HG03066 (cell line): ENCODE results near the gene NPFFR1.
A peak's percentile ranks its signal among the peaks of the same experiment; 100 is the strongest.
"Not testable (repeated sequence)": the region's sequence is repeated elsewhere in the genome, so short reads cannot be mapped to it uniquely, and the experiment has no call there.

Experiments used
- ATAC-seq: cut with Tn5 transposase; IDR thresholded peaks from one replicate; pipeline ENCODE4 v1.9.1; 2021; ENCODE audit warnings: low read depth; ENCODE audit not compliant: unreplicated experiment

Gene NPFFR1

DNA sequence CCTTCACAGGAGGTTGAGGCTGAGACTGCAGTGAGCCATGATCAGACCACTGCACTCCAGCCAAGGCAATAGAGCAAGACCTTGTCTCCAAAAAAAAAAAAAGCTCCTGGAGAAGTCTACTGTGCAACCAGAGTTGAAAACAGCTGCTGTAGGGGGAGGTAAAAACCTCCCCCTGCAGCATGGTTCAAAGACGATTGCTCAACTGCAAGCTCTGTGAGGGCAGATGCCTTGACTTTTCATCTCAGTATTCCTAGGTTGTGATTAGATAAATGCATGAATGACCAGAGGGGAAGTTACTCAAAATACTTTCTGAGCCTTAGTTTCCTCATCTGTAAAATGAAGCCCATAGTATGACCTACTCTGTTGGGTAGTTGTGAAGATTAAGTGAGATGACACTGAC, 25.6 kb downstream of the NPFFR1 start:
- ATAC-seq, result no peak

DNA sequence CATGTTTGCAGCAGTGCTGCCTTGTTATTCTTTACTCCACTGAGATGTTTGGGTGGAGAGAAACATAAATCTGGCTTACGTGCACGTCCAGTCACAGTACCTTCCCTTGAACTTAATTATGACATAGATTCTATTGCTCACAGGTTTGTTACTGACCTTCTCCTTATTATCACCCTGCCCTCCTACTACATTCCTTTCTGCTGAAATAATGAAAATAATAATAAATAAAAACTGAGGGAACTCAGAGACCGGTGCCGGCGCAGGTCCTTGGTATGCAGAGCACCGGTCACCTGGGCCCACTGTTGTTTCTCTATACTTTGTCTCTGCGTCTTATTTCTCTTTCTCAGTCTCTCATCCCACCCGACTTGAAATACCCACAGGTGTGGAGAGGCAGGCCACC, 26.0 kb downstream of the NPFFR1 start:
- not testable (repeated sequence) for ATAC-seq

- no peak for ATAC-seq
These were observed 27.3 kb downstream of the NPFFR1 start for GRCh38 chr10:70256463-70256862.

DNA sequence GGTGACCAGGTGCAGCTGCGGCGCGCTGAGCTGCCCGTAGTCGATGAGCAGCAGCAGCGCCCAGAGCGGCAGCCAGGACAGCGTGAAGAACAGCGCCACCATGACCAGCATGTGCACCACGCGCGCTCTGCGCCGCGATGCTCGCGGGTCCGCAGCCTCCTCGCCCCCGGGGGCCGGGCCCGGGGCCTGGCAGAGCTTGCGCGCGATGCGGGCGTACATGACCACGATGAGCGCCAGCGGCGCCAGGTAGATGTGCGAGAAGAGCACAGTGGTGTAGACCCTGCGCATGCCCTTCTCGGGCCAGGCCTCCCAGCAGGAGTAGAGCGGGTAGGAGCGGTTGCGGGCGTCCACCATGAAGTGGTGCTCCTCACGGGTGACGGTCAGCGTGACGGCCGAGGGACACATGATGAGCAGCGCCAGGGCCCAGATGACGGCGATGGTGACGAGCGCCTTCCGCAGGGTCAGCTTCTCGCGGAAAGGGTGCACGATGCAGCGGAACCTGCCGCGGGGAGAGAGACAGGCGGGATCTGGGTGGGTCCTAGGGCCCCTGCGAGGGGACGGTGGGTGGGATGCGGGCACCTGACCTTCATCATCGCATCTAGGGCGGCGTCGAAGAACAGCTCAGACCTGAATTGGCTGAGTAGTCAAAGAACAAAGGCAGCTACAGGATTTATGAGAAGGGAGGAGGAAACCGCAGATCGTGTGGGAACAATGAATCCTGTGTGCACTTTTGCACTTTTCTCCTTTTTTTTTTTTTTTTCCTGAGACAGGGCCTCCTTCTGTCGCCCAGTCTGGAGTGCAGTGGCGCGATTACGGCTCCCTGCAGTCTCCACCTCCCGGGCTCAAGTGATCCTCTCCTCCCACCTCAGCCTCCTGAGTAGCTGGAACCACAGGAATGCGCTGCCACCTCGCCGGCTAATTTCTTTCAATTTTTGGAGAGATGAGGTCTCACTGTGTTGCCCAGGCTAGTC, 28.2 kb downstream of the NPFFR1 start:
- ATAC-seq, result no peak

DNA sequence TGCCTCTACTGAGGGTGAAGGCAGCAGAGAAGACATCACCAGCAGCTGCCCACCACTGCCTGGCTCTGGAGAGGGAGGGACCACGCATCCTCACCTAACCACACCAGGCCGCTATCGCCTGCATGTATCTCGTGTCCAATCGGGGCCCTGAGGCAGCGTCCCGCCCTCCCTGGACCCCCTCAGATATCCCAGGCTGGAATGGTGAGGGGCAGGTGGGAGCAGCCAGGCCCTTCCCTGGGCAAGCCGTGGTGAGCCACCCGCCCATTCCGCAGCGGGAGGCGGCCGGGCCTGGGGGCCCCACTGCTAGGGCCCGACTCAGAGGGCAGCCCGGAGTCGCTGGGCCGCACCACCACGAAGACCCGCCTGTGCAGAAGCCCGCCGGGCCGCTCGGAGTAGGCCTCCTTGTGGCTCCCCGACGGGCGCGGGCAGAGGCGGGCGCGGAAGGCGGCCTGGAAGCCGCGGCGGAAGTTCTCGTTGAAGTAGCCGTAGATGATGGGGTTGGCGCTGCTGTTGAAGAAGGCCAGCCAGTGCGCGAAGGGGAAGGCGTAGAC, 29.0 kb downstream of the NPFFR1 start:
- ATAC-seq, result no peak

DNA sequence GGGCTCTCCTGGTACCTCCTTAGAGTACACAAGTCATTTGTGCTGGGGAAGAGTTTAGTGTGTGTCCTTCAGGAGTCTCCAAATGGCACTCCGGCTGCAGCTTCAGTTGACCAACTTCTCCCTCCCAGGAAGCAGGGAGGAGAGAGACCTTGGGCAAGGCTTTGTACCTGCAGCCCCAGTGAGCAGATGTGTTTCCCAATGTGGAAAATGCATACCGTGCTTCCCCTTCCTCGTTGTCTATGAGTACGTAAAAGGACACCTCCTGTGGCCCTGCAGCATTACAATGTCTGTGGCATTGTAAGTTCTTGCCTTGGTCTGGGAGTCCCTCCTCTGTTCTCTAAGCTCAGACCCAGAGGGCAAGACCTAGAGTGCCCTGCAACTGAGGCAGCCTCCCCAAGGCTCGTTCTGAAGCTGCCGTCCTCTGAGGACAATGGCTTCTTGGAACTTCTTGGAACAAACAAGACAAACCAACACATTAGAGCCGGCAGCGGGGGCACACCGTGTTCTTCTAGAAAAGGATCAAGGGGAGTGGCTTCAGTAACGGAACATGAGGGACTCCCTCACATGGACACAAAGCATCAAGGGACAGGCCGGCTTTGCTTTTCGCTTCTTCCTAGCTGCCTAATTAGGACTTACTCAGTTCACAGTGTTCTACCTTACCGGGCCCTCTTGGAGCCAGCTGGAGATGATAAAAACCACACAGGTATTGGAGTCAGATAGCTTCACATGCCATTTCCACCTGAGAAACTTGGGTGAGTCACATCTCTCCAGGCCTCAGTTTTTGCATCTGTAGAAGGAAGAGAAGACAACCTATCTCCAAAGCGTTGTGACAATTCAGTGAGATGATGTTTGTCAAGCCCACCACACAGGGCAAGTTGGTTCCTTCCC, 29.7 kb downstream of the NPFFR1 start:
- no peak for ATAC-seq

DNA sequence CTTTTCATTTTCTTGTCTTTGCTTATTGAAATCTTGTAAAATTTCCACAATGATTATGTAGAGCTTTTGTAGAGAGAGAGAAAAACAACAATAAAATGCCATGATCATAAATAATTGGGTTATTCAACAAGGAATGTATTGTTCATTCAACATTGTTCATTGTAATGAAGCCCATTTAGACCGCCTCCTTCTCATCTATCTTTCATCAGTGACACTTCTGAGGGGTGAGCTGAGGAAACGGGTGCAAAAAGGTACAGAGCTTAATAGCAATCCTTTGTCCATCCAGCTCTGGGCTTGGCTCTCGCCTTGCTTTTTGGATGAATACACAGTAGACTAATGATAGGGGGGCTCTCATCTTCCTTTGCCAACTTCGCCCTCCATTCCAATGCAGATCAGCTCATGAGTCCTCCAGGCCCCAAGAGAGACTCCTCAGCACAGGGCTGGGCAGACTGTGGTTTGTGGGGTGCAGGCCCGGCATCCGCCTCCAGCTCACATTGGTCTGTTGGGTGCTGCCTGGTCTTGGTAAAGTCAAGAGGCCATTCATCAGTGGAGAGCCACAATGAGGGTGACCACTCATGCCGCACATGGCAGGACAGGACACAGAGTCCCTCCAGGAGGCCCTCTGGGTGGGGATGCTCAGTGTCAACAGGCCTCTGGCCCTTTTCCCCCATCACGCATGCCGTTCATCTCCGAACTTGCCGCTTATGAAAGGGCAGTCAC, 32.7 kb downstream of the NPFFR1 start:
- ATAC-seq, result no peak

DNA sequence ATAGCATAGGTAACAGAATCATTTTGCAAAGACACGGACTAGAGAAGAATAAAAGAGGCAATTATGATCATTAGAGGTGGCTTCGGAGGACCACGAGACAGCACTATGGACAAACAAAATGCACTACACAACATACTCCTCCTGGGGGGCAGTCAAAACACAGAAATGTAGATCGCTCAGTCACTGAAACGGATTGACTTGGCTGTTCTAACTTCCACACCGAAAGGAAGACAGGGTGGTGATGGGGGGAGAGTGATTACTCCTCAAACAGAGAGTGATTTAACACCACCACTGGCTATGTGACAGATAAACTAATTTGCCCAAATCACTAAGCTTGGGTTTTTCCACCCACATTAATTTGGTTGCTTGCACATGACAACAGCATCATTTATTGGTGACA, 36.4 kb downstream of the NPFFR1 start:
- ATAC-seq, result no peak

DNA sequence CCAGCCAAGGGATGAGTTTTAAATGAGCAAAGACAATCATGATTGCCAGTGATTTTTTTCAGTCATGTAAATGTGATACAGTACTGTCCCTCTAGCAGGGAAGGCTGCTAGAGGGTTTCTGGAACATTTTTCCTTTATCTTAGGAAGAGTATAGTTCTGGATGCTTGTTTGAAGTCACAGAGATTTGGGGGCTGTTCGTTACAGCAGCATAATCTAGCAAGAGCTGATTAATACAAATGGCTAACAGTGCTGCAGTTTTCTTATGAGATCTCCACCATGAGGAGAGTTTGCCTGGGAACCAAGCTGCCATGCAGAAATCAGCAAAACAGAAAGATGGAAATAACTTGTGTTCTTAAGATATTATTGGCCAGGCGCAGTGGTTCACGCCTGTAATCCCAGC, 42.7 kb downstream of the NPFFR1 start:
- ATAC-seq, result no peak

DNA sequence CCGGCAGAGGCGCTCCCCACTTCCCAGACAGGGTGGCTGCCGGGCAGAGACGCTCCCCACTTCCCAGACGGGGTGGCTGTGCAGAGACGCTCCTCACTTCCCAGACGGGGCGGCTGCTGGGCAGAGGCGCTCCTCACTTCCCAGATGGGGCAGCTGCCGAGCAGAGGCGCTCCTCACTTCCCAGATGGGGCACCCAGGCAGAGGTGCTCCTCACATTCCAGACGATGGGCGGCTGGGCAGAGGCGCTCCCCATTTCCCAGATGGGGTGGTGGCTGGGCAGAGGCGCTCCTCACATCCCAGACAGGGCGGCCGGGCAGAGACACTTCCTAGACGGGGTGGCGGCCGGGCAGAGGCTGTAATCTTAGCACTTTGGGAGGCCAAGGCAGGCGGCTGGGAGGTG, 43.8 kb downstream of the NPFFR1 start:
- ATAC-seq, result not testable (repeated sequence)

DNA sequence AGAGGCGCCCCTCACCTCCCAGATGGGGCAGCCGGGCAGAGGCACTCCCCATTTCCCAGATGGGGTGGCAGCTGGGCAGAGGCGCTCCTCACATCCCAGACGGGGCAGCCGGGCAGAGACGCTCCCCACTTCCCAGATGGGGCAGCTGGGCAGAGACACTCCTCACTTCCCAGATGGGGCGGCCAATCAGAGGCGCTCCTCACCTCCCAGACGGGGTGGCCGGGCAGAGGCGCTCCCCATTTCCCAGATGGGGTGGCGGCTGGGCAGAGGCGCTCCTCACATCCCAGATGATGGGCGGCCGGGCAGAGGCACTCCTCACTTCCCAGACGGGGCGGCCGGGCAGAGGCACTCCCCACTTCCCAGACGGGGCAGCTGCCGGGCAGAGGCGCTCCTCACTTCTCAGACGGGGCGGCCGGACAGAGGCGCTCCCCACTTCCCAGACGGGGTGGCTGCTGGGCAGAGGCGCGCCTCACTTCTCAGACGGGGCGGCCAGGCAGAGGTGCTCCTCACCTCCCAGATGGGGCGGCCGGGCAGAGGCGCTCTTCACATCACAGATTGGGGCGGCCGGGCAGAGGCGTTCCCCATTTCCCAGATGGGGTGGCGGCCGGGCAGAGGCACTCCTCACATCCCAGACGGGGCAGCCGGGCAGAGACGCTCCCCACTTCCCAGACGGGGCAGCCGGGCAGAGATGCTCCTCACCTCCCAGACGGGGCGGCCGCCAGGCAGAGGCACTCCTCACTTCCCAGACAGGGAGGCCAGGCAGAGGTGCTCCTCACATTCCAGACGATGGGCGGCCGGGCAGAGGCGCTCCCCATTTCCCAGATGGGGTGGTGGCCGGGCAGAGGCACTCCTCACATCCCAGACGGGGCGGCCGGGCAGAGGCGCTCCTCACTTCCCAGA, 44.5 kb downstream of the NPFFR1 start:
- not testable (repeated sequence) for ATAC-seq

DNA sequence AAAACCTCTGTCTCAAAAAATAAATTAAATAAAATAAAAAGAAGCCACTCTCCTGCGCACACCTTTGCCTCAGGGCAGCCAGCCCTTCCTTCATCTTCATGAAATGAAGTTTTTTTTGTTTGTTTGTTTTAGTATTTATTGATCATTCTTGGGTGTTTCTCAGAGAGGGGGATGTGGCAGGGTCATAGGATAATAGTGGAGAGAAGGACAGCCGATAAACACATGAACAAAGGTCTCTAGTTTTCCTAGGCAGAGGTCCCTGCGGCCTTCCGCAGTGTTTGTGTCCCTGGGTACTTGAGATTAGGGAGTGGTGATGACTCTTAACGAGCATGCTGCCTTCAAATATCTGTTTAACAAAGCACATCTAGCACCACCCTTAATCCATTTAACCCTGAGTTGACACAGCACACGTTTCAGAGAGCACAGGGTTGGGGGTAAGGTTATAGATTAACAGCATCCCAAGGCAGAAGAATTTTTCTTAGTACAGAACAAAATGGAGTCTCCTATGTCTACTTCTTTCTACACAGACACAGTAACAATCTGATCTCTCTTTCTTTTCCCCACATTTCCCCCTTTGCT, 45.8 kb downstream of the NPFFR1 start:
- not testable (repeated sequence) for ATAC-seq

DNA sequence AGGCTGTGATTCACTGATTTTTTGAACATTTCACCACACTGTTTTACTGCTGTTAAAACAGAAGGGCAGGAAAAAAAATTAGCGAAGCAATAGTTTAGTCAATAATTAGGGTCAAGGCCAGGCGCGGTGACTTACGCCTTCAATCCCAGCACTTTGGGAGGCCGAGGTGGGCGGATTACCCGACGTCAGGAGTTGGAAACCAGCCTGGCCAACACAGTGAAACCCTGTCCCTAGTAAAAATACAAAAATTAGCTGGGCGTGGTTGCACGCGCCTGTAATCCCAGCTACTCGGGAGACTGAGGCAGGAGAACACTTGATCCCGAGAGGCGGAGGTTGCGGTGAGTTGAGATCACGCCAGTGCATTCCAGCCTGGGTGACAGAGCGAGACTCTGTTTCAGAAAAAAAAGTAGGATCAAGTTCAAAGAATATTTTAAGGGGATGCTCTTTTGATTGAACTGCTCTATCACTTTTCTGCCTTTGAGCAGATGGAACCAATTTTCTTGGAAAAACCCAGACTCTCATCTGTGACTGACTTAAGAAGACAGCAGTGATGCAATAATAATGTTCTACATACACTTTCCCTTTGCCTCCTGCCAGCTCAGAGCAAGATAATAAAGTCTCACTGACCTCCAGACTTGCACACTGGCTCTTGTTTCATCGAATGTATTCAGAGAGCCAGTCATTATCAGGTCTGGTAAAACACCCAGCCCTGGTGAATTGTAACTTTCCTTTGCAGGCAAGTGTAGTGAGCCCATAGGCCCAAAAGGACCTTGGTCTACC, 48.9 kb downstream of the NPFFR1 start:
- no peak for ATAC-seq

DNA sequence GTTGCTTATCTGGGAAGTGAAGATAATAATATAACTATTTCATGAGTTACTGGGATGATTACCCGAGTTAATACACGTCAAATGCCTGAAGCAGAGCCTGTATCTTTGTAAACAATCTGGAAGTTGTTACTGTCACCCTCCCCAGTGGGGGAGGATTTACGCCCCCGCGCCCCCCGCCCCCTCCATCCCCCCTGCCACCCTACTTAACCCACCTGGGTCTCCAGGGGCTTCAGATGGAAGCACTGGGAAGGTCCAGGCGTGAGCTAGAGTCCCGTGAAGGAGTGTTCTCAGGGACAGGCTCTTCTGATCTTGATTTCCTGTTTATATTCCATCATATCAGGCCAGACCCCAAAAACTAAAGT, 49.9 kb downstream of the NPFFR1 start:
- no peak for ATAC-seq

GRCh38 chr10:70233109-70233938, 50.5 kb downstream of the NPFFR1 start, which contains the start of gene PPA1:
Gene PPA1, minus strand, starts transcription at chr10:70233429. Its CDS starts 102 bp downstream, at chr10:70233327.
- peak; percentile 77 for ATAC-seq

- no peak for ATAC-seq
These were observed 51.0 kb downstream of the NPFFR1 start for GRCh38 chr10:70232859-70233108.

GRCh38 chr10:70232155-70232858, 51.5 kb downstream of the NPFFR1 start:
- ATAC-seq, result no peak
